ENCODE measurements around the gene CENPU. TPM values are rescaled to one million over a fixed set of nuclear protein-coding genes. Genes with fewer than 3 reads are reported as not detected.
"Not testable (repeated sequence)": the region's sequence is repeated elsewhere in the genome, so short reads cannot be mapped to it uniquely, and the experiment has no call there.

CENPU gene
- total and polyA plus RNA-seq, 3 experiments from 2014 or later = 3.5 to 56.9 (median 54.5) TPM

DNA sequence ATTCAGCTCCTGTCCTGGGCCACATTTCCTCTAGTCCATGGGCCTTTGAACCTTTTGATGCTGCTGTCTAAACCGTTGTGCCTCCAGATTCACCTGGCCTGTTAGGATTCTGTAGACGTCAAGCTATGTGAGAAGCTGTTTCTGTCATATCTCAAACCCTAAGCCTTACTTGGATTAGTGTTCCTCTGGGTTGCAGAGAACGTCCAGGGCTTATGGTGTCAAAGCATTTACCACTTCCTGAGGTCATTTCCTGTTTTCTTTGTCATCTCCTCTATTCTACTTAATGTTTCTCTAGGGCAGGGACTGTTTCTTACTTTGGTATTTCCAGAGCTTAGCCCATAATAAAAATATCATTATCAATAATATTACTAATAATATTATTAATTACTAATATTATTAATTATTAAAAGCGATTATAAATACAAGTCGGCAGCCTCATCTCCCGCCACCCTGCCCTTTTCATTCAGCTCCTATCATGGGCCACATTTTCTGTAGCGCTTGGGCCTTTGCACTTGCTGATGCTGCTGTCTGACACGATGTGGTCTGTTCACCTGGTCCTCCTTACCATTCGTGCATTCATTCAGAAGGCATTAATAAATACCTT is 65.3 kb downstream of the CENPU start:
- DNase-seq = peak in 1 of 5 donors; percentile 38
- peak overlapping the region in 6 of 7 donors; percentile 29 to 59 (median 57) for H3K4me3 Mint-ChIP-seq
- CTCF ChIA-PET = interaction anchor here (1.0 to 2.1 kb wide), 2 partner anchors 13 to 405 kb away, joined by 3 to 5 read pairs; no protein-coding TSS in a partner anchor

DNA sequence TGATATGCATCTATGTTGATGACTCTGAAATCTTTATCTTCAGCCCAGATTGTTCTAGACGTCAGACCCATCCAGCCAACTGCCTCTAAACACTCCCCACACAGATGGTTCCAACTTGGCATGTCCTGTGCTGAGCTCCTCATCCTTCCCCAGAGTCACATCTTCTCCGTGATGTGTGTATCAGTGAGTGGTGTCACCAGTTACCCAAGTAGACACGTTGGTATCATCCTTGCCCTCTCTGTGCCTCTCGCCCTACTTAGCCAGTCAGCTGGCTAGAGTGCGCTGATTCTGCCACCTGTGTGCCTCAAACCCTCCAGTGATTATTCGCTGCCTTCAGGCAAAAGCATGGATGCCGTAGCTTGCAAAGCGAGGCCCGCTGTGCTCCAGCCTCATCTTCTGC is 65.8 kb downstream of the CENPU start:
- H3K27ac Mint-ChIP-seq = peak overlapping the region in 7 of 8 donors; percentile 62 to 95 (median 92)
- H3K9me3 Mint-ChIP-seq = no peaks in the 10 kb centered on the region
- no peaks in the 10 kb centered on the region for H3K9me3 ChIP-seq (ENCODE audit: low read length)
- H3K36me3 Mint-ChIP-seq = peaks cover 9 to 54% (median 19%) of the 10 kb centered on the region in 3 donors
- no peak overlapping the region for H3K27ac ChIP-seq (ENCODE audit: low read depth, low read length)
- peaks cover 30 to 37% (median 37%) of the 10 kb centered on the region in 3 donors for H3K4me1 Mint-ChIP-seq
- H3K27me3 ChIP-seq (ENCODE audit: insufficient read depth, low read length, poor library complexity, severe bottlenecking) = no peaks in the 10 kb centered on the region
- POLR2A ChIA-PET = interaction anchor here (1.3 kb wide), 1 partner anchor 19 kb away, joined by 4 read pairs; the partner anchor contains the start of gene CASP3
- no peaks in the 10 kb centered on the region for H3K36me3 ChIP-seq (ENCODE audit: insufficient read depth, low read length)
- peak overlapping the region in 6 of 7 donors; percentile 23 to 59 (median 57) for H3K4me3 Mint-ChIP-seq
- CTCF ChIA-PET = interaction anchor here (2.1 kb wide), 1 partner anchor 12 kb away, joined by 5 read pairs; no protein-coding TSS in a partner anchor
- H3K27me3 Mint-ChIP-seq = no peaks in the 10 kb centered on the region
- H3K4me1 ChIP-seq (ENCODE audit: insufficient read depth, low read length) = peaks cover 17% of the 10 kb centered on the region
- no peak for DNase-seq
- no peak overlapping the region for H3K4me3 ChIP-seq (ENCODE audit: low read length)

More for the DNA sequence above, 65.3 kb downstream of the CENPU start:
- Histone ChIP-seq H3K9me3 (ENCODE audit: low read length) (no peaks in the 10 kb centered on the region), H3K27me3 (ENCODE audit: insufficient read depth, low read length, poor library complexity, severe bottlenecking) (no peaks in the 10 kb centered on the region), H3K4me1 (ENCODE audit: insufficient read depth, low read length) (peaks cover 17% of the 10 kb centered on the region), H3K4me3 (ENCODE audit: low read length) (no peak overlapping the region), H3K36me3 (ENCODE audit: insufficient read depth, low read length) (no peaks in the 10 kb centered on the region), H3K27ac (ENCODE audit: low read depth, low read length) (no peak overlapping the region)
- no peaks in the 10 kb centered on the region for H3K27me3 Mint-ChIP-seq
- POLR2A ChIA-PET = interaction anchor here (0.7 to 1.3 kb wide), 3 partner anchors 20 to 404 kb away, joined by 3 to 4 read pairs (median 3); partner anchors contain the start of genes CASP3 and CENPU
- no peaks in the 10 kb centered on the region for H3K9me3 Mint-ChIP-seq
- peak overlapping the region in 7 of 8 donors; percentile 62 to 95 (median 92) for H3K27ac Mint-ChIP-seq
- peaks cover 30 to 37% (median 37%) of the 10 kb centered on the region in 3 donors for H3K4me1 Mint-ChIP-seq
- peaks cover 9 to 55% (median 19%) of the 10 kb centered on the region in 3 donors for H3K36me3 Mint-ChIP-seq

DNA sequence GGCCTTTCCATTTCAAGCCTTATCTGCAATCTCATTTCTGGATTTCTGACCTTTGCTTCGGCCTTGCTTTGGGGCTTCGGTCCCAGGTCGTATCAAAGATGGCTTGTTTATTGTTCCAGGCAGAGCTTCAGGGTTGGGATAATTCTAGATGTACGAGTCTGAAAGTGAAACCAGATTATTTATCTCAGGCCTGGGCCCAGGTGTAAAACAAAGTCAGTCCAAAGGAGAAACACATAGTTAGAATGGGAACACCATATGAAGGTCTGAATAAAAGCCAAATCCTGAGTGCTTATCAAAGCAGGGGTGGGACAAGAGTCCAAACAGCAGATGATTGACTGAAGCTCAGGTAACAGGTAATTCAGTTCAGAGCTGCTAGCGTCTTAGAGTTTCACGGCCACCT is 67.2 kb downstream of the CENPU start:
- H3K36me3 ChIP-seq (ENCODE audit: insufficient read depth, low read length) = no peaks in the 10 kb centered on the region
- Mint-ChIP-seq H3K4me1 (peaks cover 30 to 37% (median 37%) of the 10 kb centered on the region in 3 donors), H3K27ac (peak overlapping the region in 6 of 8 donors; percentile 1 to 84 (median 53)), H3K4me3 (no peak overlapping the region), H3K9me3 (no peaks in the 10 kb centered on the region), H3K27me3 (no peaks in the 10 kb centered on the region), H3K36me3 (peaks cover 9 to 44% (median 16%) of the 10 kb centered on the region in 3 donors)
- no peaks in the 10 kb centered on the region for H3K9me3 ChIP-seq (ENCODE audit: low read length)
- H3K27ac ChIP-seq (ENCODE audit: low read depth, low read length) = no peak overlapping the region
- peaks cover 17% of the 10 kb centered on the region for H3K4me1 ChIP-seq (ENCODE audit: insufficient read depth, low read length)
- ChIA-PET POLR2A (interaction anchor here (0.5 kb wide), 1 partner anchor 13 kb away, joined by 5 read pairs; no protein-coding TSS in a partner anchor), CTCF (no interaction called here)
- H3K27me3 ChIP-seq (ENCODE audit: insufficient read depth, low read length, poor library complexity, severe bottlenecking) = no peaks in the 10 kb centered on the region
- DNase-seq = no peak
- H3K4me3 ChIP-seq (ENCODE audit: low read length) = no peak overlapping the region

DNA sequence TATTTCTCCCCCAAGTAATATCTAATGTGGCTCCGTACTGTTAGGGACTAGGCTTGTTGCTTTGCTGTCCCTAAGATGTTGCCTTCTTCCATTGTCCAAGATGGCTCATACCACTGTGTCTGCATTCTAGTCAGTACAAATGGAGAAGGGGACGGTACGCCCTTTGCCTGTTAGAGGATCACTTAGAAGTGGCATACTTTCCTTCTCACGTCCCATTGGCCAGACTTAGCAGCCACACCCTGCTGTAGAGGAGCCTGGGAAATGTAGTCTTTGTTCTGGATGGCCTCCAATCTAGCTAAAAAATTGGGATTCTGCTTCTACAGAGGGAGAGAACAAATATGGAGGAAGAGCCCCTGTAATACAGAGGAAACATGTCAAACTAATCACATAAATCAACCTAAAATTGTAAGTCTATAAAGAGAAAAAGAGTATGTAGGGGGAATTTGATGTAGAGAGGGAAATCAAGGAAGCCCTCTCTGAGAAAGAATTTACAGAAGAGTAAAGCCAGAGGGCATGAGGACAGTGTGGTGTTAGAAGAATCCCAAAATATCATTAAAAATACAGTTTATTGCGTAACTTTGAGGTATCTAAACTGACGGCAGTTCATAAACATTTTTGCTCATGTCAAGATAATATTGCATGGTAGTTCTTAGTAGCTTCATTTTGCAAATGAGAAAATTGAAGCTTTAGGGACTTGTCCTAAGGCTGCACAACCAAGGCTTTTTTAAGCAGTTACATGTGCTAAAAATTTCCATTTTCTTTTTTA is 69.3 kb downstream of the CENPU start:
- H3K9me3 ChIP-seq (ENCODE audit: low read length) = no peaks in the 10 kb centered on the region
- no peaks in the 10 kb centered on the region for H3K36me3 ChIP-seq (ENCODE audit: insufficient read depth, low read length)
- no peak overlapping the region for H3K27ac ChIP-seq (ENCODE audit: low read depth, low read length)
- ChIA-PET POLR2A (no interaction called here), CTCF (interaction anchor here (1.6 kb wide), 1 partner anchor 15 kb away, joined by 4 read pairs; the partner anchor contains the start of genes CASP3 and PRIMPOL)
- Mint-ChIP-seq H3K9me3 (no peaks in the 10 kb centered on the region), H3K4me3 (no peak overlapping the region), H3K27me3 (no peaks in the 10 kb centered on the region), H3K27ac (peak overlapping the region in 4 of 8 donors; percentile 14 to 77 (median 44)), H3K36me3 (peaks cover 9 to 41% (median 16%) of the 10 kb centered on the region in 3 donors), H3K4me1 (peaks cover 25 to 30% (median 30%) of the 10 kb centered on the region in 3 donors)
- no peak overlapping the region for H3K4me3 ChIP-seq (ENCODE audit: low read length)
- no peak for DNase-seq
- H3K4me1 ChIP-seq (ENCODE audit: insufficient read depth, low read length) = peaks cover 17% of the 10 kb centered on the region
- no peaks in the 10 kb centered on the region for H3K27me3 ChIP-seq (ENCODE audit: insufficient read depth, low read length, poor library complexity, severe bottlenecking)

DNA sequence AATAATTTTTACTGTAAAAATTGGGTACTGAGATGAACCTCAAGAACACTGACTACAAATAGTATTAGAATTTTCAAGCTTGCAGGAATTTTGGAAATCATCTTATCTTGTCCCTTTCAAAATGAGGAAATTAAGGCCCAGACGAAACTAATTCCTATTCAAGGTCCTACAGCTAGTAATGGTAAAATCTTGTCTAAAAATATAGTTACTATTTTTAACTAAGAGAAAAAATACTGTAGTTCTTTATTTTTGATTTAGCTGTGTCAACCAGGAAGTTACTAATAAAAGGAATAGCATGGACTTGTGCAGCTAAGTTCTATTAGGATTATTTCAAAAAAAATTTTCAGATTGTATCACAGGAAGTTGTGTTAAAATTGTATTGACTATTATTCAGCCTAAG is 71.7 kb downstream of the CENPU start:
- POLR2A ChIA-PET = no interaction called here
- no peaks in the 10 kb centered on the region for H3K36me3 ChIP-seq (ENCODE audit: insufficient read depth, low read length)
- H3K9me3 Mint-ChIP-seq = no peaks in the 10 kb centered on the region
- no peaks in the 10 kb centered on the region for H3K4me1 ChIP-seq (ENCODE audit: insufficient read depth, low read length)
- H3K27me3 ChIP-seq (ENCODE audit: insufficient read depth, low read length, poor library complexity, severe bottlenecking) = no peaks in the 10 kb centered on the region
- CTCF ChIA-PET = interaction anchor here (1.4 to 2.0 kb wide), 2 partner anchors 11 to 12 kb away, joined by 3 to 4 read pairs; partner anchors contain the start of genes CASP3 and PRIMPOL
- H3K4me3 Mint-ChIP-seq = no peak overlapping the region
- no peaks in the 10 kb centered on the region for H3K9me3 ChIP-seq (ENCODE audit: low read length)
- peaks cover 4 to 8% (median 7%) of the 10 kb centered on the region in 3 donors for H3K4me1 Mint-ChIP-seq
- no peaks in the 10 kb centered on the region for H3K27me3 Mint-ChIP-seq
- no peak overlapping the region for H3K27ac ChIP-seq (ENCODE audit: low read depth, low read length)
- peaks cover 2 to 40% (median 6%) of the 10 kb centered on the region in 3 donors for H3K36me3 Mint-ChIP-seq
- H3K27ac Mint-ChIP-seq = no peak overlapping the region
- no peak for DNase-seq
- H3K4me3 ChIP-seq (ENCODE audit: low read length) = no peak overlapping the region

DNA sequence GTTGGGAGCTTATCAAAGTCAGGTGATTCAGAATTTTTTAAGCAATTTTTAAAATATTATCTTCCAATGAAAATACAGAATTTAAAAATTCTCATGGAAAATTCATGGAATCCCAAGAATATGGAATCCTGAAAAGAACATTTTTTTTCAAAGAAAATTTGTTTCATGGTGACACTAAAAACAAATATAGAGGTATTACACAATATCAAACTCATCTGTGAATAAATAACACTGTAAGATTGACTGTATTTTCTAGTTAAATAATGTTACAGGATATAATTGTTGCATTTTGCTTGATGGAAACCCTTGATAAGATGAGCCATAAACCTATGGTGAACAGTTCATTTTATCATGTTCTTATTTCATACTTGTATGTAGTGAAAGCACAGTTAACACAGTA is 72.9 kb downstream of the CENPU start:
- DNase-seq = no peak
- H3K27ac Mint-ChIP-seq = no peak overlapping the region
- ChIA-PET POLR2A (no interaction called here), CTCF (no interaction called here)
- H3K4me1 ChIP-seq (ENCODE audit: insufficient read depth, low read length) = no peaks in the 10 kb centered on the region
- H3K9me3 Mint-ChIP-seq = no peaks in the 10 kb centered on the region
- no peak overlapping the region for H3K27ac ChIP-seq (ENCODE audit: low read depth, low read length)
- H3K4me3 Mint-ChIP-seq = no peak overlapping the region
- no peaks in the 10 kb centered on the region for H3K9me3 ChIP-seq (ENCODE audit: low read length)
- H3K4me1 Mint-ChIP-seq = peaks cover 0 to 6% (median 0%) of the 10 kb centered on the region in 3 donors
- H3K4me3 ChIP-seq (ENCODE audit: low read length) = no peak overlapping the region
- H3K36me3 Mint-ChIP-seq = peaks cover 6 to 36% (median 7%) of the 10 kb centered on the region in 3 donors
- H3K36me3 ChIP-seq (ENCODE audit: insufficient read depth, low read length) = no peaks in the 10 kb centered on the region
- no peaks in the 10 kb centered on the region for H3K27me3 ChIP-seq (ENCODE audit: insufficient read depth, low read length, poor library complexity, severe bottlenecking)
- H3K27me3 Mint-ChIP-seq = no peaks in the 10 kb centered on the region

DNA sequence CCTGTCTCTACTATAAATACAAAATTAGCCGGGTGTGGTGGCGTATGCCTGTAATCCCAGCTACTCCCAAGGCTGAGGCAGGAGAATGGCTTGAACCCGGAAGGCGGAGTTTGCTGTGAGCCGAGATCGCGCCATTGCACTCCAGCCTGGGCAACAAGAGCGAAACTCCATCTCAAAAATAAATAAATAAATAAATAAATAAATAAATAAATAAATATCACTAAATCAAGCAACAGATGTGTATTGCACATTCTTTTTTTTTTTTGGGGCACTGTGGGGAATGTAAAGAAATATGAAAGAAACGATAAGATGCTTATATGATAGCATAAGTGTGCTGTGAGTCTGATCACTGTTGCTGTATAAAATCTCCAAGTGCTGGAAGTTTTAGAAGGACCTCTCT is 76.1 kb downstream of the CENPU start:
- H3K4me1 ChIP-seq (ENCODE audit: insufficient read depth, low read length); H3K9me3 Mint-ChIP-seq; H3K27me3 ChIP-seq (ENCODE audit: insufficient read depth, low read length, poor library complexity, severe bottlenecking); H3K4me3 Mint-ChIP-seq; H3K36me3 ChIP-seq (ENCODE audit: insufficient read depth, low read length); H3K9me3 ChIP-seq (ENCODE audit: low read length); H3K27me3 Mint-ChIP-seq; CTCF ChIA-PET; H3K27ac ChIP-seq (ENCODE audit: low read depth, low read length); H3K4me3 ChIP-seq (ENCODE audit: low read length); H3K27ac Mint-ChIP-seq; DNase-seq: not testable (repeated sequence)
- peaks cover 0 to 13% (median 5%) of the 10 kb centered on the region in 3 donors for H3K4me1 Mint-ChIP-seq
- POLR2A ChIA-PET = interaction anchor here (0.7 kb wide), 1 partner anchor 9 kb away, joined by 3 read pairs; no protein-coding TSS in a partner anchor
- H3K36me3 Mint-ChIP-seq = peaks cover 6 to 39% (median 8%) of the 10 kb centered on the region in 3 donors

All from CD8-positive, alpha-beta memory T cell (primary cell).